ENCODE results near the gene SIX3.

Gene SIX3

DNA sequence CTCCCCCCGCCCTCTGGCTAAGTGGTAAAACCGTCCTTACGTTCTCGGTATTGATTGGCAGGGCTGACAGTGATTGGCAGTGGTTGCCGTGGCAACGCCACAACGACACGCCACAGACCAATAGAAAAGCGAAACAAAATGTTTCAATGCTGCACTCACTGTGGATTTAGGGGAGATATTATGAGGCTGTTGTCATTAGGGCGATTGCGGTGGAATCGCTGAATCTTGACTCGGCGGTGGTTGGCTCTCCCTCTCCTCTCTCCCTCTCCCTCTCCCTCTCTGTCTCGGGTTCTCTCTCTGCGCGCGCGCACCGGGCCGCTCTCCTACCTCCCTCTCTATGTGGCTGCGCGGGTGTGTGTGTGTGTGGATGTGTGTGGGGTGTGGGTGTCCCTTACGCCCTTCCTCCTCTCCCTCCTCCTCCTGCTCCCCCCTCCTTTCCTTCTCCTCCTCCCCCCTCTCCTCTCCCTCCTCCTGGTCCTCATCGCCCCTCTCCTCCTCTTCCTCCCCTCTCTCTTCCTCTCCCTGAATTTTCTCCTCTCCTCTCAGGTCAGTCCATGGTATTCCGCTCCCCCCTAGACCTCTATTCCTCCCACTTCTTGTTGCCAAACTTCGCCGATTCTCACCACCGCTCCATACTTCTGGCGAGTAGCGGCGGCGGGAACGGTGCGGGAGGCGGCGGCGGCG is at the start of gene SIX3:
Gene SIX3 (plus strand): TSS at position 152 of the 684 bp plus-strand sequence. CDS start 403 bp downstream, at position 555.
- peak; percentile 51 for DNase-seq

DNA sequence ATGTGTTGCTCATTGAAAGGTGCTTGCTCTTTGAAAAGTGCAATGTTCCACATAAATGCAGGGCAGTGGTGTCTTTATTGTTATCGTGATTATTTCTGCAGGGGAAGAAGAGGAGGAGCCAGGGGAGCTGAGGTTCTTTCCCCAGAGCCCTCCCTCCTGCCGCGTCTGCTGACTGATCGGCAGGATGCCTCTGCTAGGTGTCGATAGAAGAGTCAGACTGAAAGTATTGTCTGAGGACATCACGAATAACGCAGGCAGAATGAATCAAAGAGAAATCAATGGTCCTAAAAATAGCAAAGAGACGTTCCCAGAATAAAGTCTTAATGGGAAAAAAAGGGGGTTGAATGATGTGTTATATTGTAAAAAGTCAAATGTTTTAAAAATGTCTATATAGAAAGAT is 47.4 kb upstream of the SIX3 start:
- DNase-seq = no peak

- no peak for DNase-seq
Observed at GRCh38 chr2:44895061-44895460, 46.4 kb upstream of the SIX3 start.

- DNase-seq = no peak
Observed at GRCh38 chr2:44897406-44897805, 44.1 kb upstream of the SIX3 start.

DNA sequence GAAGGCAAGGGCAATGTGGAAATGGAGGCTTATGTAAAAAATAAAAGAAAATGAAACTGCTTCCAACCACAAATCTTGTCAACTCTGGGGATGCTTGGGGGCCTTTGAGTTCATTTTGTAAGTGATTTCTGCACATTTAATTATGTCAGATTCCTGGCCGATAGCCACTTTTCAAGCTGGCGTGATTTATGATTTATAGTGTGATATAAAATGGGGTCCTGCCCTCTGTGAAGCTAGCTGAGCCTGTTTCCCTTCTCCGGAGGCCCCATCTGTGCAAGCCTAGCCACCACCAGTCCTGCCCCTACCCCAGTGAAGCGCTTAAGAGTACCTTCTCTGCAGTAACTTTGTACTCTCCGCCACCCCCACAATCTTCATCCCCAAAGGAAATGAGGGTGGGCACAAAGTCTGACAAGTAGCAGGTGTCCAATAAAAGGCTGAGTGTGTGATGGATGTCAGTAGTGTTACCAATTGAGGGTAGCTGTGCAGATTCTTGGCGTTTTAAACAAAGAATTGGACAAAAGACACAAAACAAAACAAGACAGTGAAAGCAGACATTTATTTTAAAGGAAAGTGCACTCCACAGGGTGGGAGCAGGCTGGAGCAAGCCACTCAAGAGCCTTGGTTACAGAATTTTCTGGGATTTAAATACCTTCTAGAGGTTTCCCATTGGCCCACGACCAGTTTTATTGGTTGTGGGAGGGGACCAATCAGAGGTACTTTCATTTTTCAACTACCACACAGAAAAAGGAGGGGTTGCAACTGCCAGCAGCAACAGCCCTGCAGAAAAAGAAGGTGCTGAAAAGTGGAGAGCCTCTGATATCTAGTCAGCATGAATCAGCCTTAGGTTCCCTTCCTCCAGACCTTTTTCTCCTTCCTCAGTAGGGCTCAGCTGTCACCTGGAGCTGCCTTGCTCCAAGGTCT is 39.0 kb upstream of the SIX3 start:
- DNase-seq = no peak

DNA sequence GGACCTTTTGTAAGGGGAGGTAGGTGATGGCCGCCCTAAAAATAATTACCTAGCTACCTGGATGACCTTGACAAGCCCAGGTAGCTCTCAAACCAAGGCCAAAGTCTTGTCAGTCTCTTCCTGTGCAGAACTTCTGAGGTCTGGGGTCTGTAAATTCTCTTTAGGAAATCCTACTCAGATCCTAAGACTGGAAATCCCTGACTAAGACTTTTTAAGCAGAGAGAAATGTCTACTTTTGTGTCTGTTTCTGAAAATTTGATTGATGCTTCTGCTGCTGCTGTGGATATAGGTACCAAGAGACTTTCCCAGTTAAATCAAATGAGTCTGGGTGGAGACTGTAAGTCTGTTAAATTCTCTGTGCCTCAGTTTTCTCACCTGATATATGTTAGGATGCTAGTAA is 36.9 kb upstream of the SIX3 start:
- DNase-seq = no peak

DNA sequence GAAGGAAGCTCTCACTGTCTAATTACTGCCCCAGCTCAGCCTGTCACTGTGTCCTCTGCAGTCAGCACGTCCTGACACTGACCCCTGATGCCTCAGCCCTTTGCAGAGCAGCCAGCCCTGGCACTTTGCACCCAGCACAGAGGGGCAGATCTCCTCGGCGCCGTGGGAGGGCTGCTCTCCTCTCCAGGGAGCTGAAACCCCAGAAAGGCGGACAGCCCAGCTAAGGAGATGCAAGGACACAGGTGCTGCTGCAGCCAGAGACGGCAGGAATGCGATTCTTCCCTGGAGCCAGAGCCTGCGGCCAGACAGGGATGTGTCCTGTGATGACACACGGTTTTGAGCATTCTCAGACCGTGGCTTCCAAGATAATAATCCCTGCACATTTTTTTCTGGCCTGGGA is 34.5 kb upstream of the SIX3 start:
- DNase-seq = no peak

DNA sequence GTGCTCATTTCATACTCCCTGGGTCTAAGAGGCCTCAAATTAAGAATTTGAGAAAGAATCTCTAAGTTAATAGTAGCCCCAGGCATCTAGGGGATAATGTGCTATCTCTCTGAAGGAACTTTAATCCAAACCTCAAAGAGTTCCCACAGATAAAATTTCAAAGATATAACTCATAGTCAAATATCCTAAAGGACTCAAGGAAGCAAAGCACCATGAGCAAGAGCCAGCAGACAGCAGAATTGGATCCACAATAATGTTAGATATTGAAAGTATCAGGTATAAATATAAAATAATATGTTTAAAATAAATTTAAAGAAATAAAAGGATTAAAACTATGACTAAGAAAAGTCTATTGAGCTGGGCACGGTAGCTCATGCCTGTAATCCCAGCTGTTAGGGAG is 31.7 kb upstream of the SIX3 start:
- no peak for DNase-seq

GRCh38 chr2:44912660-44913059 is 28.8 kb upstream of the SIX3 start:
- no peak for DNase-seq

GRCh38 chr2:44916291-44916690 is 25.2 kb upstream of the SIX3 start:
- DNase-seq = no peak

DNA sequence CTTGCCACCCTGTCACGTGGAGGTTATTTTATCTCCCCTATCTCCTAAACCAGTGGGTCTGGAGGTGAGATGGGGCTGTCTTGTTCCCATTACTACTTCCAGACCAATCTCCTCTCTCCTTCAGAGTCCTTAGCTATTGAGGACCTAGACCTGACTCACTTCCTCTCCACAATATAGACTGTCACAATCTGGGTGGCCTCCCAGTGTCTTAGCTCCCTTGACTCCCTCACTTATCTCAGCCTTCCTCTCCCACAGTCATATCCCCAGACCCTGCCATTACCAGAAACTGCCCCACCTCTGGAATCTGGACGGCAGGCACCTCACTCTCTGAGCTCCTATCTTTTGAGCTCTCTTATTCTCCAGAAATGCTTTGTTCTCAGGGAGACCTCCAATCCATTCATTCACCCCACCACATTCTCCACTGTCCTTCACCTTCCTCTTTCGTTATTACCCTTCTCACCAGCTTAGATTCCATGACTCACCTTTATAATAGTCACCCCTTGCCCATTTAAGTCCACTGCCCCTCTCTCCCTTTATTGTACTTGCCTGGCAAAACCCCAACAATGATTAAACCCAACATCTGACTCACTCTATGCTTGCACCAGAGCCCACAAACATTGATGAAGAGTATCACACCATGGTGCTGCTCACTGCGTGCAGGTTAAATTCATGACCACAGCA is 23.3 kb upstream of the SIX3 start:
- DNase-seq = no peak

- no peak for DNase-seq
Observed at GRCh38 chr2:44920751-44921150, 20.8 kb upstream of the SIX3 start.

GRCh38 chr2:44922776-44923175 is 18.7 kb upstream of the SIX3 start:
- DNase-seq = no peak

DNA sequence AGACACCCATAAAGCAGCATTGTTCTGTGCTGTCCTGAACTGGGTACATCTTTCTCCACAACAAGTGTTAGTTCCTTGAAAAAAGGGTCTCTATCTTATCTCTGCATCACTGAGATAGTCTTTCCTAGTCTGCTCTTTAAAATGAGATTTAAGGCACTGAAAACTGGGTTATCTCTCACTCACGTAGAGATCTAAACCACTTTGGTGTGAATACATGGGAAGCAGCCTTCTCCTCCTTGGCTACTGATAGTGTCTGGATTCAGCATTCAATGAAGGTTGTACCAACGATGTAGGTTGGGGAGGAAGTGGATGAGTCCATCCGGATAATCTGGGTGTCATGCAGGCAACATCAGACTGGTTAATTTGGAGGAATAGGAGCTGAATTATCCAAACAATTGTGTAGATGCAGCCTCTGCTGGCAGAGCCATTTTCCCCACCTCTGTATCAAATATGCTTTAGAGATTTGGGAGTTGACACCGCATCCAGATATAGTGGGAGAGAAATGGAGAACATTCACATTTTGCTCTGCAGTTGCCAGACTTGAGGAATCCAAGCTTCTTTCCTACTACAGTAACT is 15.9 kb upstream of the SIX3 start:
- DNase-seq = no peak

- no peak for DNase-seq
Observed at GRCh38 chr2:44926957-44927356, 14.5 kb upstream of the SIX3 start.

- DNase-seq = no peak
Observed at GRCh38 chr2:44927985-44928482, 13.5 kb upstream of the SIX3 start.

DNA sequence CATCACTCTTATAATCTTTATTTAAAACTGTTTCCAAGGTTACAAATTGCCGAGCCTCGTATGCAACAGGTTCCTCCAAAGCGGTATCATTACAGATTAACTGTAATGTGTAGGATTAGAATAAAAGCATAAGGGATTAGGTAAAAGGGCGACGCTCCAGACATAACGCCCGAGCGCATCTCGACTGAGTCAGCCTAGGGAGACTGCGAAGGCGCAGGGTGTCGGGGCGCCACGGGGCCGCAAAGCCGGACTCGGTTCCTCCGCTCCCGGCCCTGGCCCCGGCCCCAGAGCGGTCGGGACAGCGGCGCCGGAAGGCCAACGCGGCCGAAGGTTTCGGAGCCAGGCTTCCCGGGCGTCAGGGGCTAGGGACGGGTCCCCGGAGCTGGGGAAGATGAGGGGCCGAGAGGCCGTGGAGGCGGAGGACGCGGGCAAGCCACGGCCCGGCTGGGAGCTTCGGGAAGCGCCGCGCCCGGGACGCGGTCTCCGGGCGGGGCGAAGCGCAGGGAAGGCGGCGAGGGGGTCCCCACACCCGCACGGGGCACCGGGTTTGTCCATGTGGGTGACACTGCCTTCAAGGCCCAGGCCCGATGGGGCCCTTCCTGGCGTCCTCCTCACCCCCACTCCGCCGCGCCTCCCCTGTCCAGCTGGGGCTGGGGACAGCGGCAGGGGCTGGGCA is 12.9 kb upstream of the SIX3 start:
- DNase-seq = no peak

DNA sequence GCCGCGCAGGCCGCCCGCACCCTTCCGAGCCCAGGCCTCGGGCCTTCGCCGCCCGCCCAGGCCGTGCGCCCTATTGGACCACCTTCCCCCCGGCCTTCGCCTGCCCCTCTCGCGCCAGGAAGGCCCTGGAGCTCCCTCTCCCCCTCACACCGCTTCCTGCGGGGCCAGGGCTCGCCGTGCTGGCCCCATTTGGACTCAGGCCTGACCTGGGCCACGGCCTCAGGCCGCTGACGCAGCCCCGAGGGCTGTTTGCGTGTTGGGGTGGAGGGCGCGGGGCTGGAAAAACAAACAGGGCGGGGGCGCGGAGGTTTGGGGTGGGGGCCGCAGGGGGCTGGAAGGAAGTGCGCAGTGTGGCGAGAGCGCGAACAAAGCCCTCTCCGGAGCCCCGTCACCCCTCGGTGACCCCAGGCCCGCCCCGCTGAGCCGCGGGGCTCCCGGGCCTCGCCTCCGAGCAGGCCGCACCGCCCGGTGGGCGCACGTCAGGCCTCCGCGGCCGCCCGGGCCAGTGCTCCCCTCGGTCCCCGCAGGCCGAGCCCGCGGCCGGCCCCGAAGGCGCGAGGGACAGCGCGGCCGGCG is 12.3 kb upstream of the SIX3 start:
- DNase-seq = no peak

- DNase-seq = no peak
Observed at GRCh38 chr2:44929735-44930273, 11.7 kb upstream of the SIX3 start.

DNA sequence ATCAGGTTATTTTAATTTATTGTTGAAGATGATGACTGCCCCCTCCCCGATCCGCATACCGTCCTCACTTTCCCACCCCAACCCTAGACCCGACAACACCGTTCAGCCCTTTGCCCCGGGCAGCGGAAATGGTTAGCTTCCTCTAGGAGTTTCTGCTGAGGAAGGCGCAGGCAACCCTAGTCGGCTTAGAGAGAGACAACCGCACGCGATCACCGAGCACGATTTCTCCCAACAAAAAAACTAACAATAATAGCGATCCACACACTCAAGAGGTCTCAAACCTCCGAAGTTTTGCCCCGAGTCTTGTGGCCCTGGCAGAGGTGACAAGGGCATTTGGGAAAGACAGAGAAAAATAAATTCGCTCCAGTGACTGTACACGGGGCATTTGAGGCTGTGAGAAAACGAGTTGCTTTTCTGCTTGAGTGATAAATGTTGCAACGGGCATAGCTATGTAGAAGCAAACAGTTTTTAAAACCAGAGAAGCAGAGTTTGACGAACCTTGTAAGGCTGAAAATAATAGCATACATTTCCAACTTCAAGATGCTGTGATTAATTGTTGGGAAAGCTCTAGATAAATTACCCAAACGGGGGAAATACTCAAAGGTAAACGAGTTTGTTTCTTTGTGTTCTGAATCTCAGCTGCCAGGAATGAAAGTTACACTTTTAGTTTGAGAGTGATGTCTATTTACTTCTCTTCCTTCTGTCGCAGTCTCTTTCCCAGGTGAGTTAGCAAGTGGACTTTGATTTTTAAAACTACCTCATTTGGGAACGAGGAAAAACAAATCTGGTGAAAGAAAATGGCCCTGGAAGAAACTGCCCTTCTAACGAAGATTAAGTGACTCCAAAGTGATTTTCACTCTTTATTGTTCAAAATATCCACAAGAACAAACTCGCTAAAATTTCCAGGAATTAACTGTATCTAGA is 11.0 kb upstream of the SIX3 start:
- no peak for DNase-seq

All from activated CD4-positive, CD25-positive, alpha-beta regulatory T cell treated with anti-CD3 and anti-CD28 coated beads, Interleukin-2, amount 50 U/mL, for 72 hours (primary cell).